HFF-Myc (cell line): ENCODE measurements around the gene RUNDC3A.

ENCODE experiments used
- DNase-seq: peaks from one replicate; pipeline ENCODE4 v3.0.0-alpha.2; 2011; ENCODE audit warnings: low read depth; ENCODE audit errors: extremely low read depth
- H3K4me3 ChIP-seq: replicated peaks from 2 replicates; pipeline ENCODE4 v1.5.1; 2011; ENCODE audit warnings: low read depth, mild to moderate bottlenecking, control low read depth, low read length
- CTCF ChIP-seq: IDR thresholded peaks from 2 replicates; pipeline ENCODE4 v1.5.1; 2012; ENCODE audit warnings: mild to moderate bottlenecking, low read depth, low read length, control low read depth; ENCODE audit errors: missing control alignments

RUNDC3A gene

GRCh38 chr17:44273607-44274006 is 34.8 kb upstream of the RUNDC3A start:
- DNase-seq, result no peak
- no peak for TF ChIP-seq CTCF
- H3K4me3 ChIP-seq, result no peak overlapping the region

GRCh38 chr17:44277976-44278375 is 30.4 kb upstream of the RUNDC3A start:
- TF ChIP-seq CTCF, result no peak
- DNase-seq, result no peak
- no peak overlapping the region for H3K4me3 ChIP-seq

GRCh38 chr17:44279346-44279665 is 29.1 kb upstream of the RUNDC3A start:
- no peak for TF ChIP-seq CTCF
- H3K4me3 ChIP-seq, result no peak overlapping the region
- no peak for DNase-seq

- no peak for TF ChIP-seq CTCF
- DNase-seq, result peak; percentile 47
Observed at GRCh38 chr17:44279666-44280391, 28.6 kb upstream of the RUNDC3A start.

GRCh38 chr17:44280392-44280937 is 27.9 kb upstream of the RUNDC3A start:
- DNase-seq, result no peak
- no peak for TF ChIP-seq CTCF
- H3K4me3 ChIP-seq, result no peak overlapping the region

More at GRCh38 chr17:44279666-44280391, 28.6 kb upstream of the RUNDC3A start:
- no peak overlapping the region for H3K4me3 ChIP-seq

GRCh38 chr17:44281570-44281969 is 26.8 kb upstream of the RUNDC3A start:
- no peak overlapping the region for H3K4me3 ChIP-seq
- DNase-seq, result no peak
- no peak for TF ChIP-seq CTCF
